HCT116 (cell line): Measurements from ENCODE around the gene AMD1. TPM values are rescaled to one million over a fixed set of nuclear protein-coding genes. Genes with fewer than 3 reads are reported as not detected.

Source experiments
- ATAC-seq: fragments of 200-7000 bp; cut with Tn5 transposase; 2 replicates; pipeline ENCODE4 v1.9.1; 2020; ENCODE audit warnings: mild to moderate bottlenecking, moderate library complexity
- BruUV-seq: library from RNA; stranded (reverse); fragments of 400-500 nt; replicated peaks from 2 replicates; lab custom pipeline; 2021; lab: Mats Ljungman, UMichigan
- CTCF ChIA-PET: fragments of 300-600 bp; sonication (Branson Sonifier 250); formaldehyde crosslinking; loops from one replicate; lab custom pipeline; 2021; ENCODE audit warnings: antibody characterized with exemption; lab: Charles Lee
- POLR2A ChIA-PET: fragments of 300-600, 350-600 bp; sonication (Branson Sonifier 250); formaldehyde crosslinking; loops from one replicate; lab custom pipeline; 2021; ENCODE audit warnings: antibody characterized with exemption; lab: Charles Lee
- RAD21 ChIA-PET, 2 experiments: fragments of 300-600 bp; sonication (Branson Sonifier 250); formaldehyde crosslinking; loops; one replicate each; lab custom pipeline; 2023; ENCODE audit warnings: low total read pairs in 2 of 2; ENCODE audit not compliant: uncharacterized antibody in 2 of 2, unreplicated experiment in 2 of 2, low non-redundant PET in 1 of 2; lab: Charles Lee
- DNase-seq: peaks from one replicate; pipeline ENCODE4 v3.0.0-alpha.2; 2010; ENCODE audit warnings: low read depth, low spot score
- H2AFZ ChIP-seq: fragments of 200-600 bp; shearing (Covaris generic), sonication (generic); 2 replicates; pipeline ENCODE4 v1.6.1; 2017; ENCODE audit warnings: low read depth, mixed run types, mixed read lengths, antibody characterized with exemption, low read length; ENCODE audit not compliant: poor library complexity, severe bottlenecking
- H3K27ac ChIP-seq: 2 replicates; pipeline ENCODE4 v1.5.1; 2012; ENCODE audit warnings: low read depth, low read length
- H3K27me3 ChIP-seq: fragments of 200-600 bp; sonication (generic); 2 replicates; pipeline ENCODE4 v1.6.1; 2016; ENCODE audit warnings: mixed run types, low read length, mixed read lengths; ENCODE audit not compliant: insufficient read depth
- H3K36me3 ChIP-seq, 2 experiments: fragments of 200-500 bp in 1 of 2; fragments of 200-600 bp in 1 of 2; sonication (Bioruptor generic) in 1 of 2; sonication (generic) in 1 of 2; 2 replicates each; pipeline versions ENCODE4 v1.5.1 to v1.6.1; 2014 to 2016; ENCODE audit warnings: low read length in 2 of 2, inconsistent platforms in 1 of 2, mixed read lengths in 1 of 2, mixed run types in 1 of 2; ENCODE audit not compliant: insufficient read depth in 2 of 2, control insufficient read depth in 1 of 2
- H3K4me1 ChIP-seq, 2 experiments: fragments of 200-600 bp in 1 of 2; sonication (generic) in 1 of 2; 2 replicates each; pipeline versions ENCODE4 v1.5.1 to v1.6.1; 2012 to 2017; ENCODE audit warnings: low read length in 2 of 2, inconsistent platforms in 1 of 2, mild to moderate bottlenecking in 1 of 2, mixed read lengths in 1 of 2, mixed run types in 1 of 2, moderate library complexity in 1 of 2; ENCODE audit not compliant: insufficient read depth in 2 of 2, control insufficient read depth in 1 of 2
- H3K4me2 ChIP-seq: fragments of 200-600 bp; sonication (generic); 2 replicates; pipeline ENCODE4 v1.6.1; 2017; ENCODE audit warnings: mixed run types, low read length, mixed read lengths
- H3K4me3 ChIP-seq, 2 experiments: fragments of 200-600 bp in 1 of 2; sonication (generic) in 1 of 2; replicated peaks in 1 of 2; 2 replicates each; pipeline ENCODE4 v1.5.1; 2011 to 2016; ENCODE audit warnings: low read length in 2 of 2, control low read depth in 1 of 2, low read depth in 1 of 2, mild to moderate bottlenecking in 1 of 2, mixed read lengths in 1 of 2, mixed run types in 1 of 2
- H3K79me2 ChIP-seq: fragments of 200-600 bp; sonication (generic); 2 replicates; pipeline ENCODE4 v1.6.1; 2017; ENCODE audit warnings: mild to moderate bottlenecking, mixed run types, low read length, moderate library complexity, mixed read lengths; ENCODE audit not compliant: insufficient read depth
- H3K9ac ChIP-seq: fragments of 200-600 bp; sonication (generic); 2 replicates; pipeline ENCODE4 v1.6.1; 2016; ENCODE audit warnings: low read length, mixed read lengths
- H3K9me2 ChIP-seq: fragments of 200-600 bp; sonication (generic), shearing (Covaris generic); 2 replicates; pipeline ENCODE4 v1.6.1; 2017; ENCODE audit warnings: mixed run types, mild to moderate bottlenecking, moderate library complexity; ENCODE audit not compliant: insufficient read depth
- H3K9me3 ChIP-seq, 2 experiments: fragments of 200-500 bp in 1 of 2; fragments of 200-600 bp in 1 of 2; sonication (Bioruptor generic) in 1 of 2; sonication (generic) in 1 of 2; 2 replicates each; pipeline ENCODE4 v1.6.1; 2014 to 2017; ENCODE audit warnings: low read length in 2 of 2, mixed read lengths in 2 of 2, inconsistent platforms in 1 of 2, low read depth in 1 of 2, mild to moderate bottlenecking in 1 of 2, mixed run types in 1 of 2, moderate library complexity in 1 of 2; ENCODE audit not compliant: control insufficient read depth in 1 of 2, insufficient read depth in 1 of 2
- H4K20me1 ChIP-seq: fragments of 200-600 bp; sonication (generic), shearing (Covaris generic); 2 replicates; pipeline ENCODE4 v1.6.1; 2017; ENCODE audit warnings: mixed run types, mild to moderate bottlenecking, moderate library complexity; ENCODE audit not compliant: insufficient read depth
- CEBPB ChIP-seq: IDR thresholded peaks from 2 replicates; pipeline ENCODE4 v1.6.1; 2012; ENCODE audit warnings: low read depth
- POLR2A ChIP-seq: IDR thresholded peaks from 2 replicates; pipeline ENCODE4 v1.7.0; 2011; ENCODE audit warnings: borderline replicate concordance; ENCODE audit not compliant: insufficient read depth, insufficient read length; ENCODE audit errors: extremely low read depth
- POLR2AphosphoS5 ChIP-seq: IDR thresholded peaks from 2 replicates; pipeline ENCODE4 v1.6.1; 2011; ENCODE audit warnings: mild to moderate bottlenecking, low read depth, low read length, moderate library complexity
- RAD21 ChIP-seq: IDR thresholded peaks from 2 replicates; pipeline ENCODE4 v1.6.1; 2012; ENCODE audit warnings: low read depth, mild to moderate bottlenecking
- SRF ChIP-seq: IDR thresholded peaks from 2 replicates; pipeline ENCODE4 v1.6.1; 2012; ENCODE audit warnings: low read depth
- YY1 ChIP-seq: IDR thresholded peaks from 2 replicates; pipeline ENCODE4 v1.6.1; 2011; ENCODE audit warnings: low read length, low read depth, moderate library complexity, mild to moderate bottlenecking; ENCODE audit not compliant: insufficient replicate concordance; ENCODE audit errors: extremely low read depth
- ZFX ChIP-seq: fragments of 450-650 bp; IDR thresholded peaks from 2 replicates; pipeline ENCODE4 v1.6.1; 2017
- intact Hi-C: fragments of 100-400 bp; cut with micrococcal nuclease; formaldehyde crosslinking; loops from 2 replicates; pipeline ENCODE4 v1.10.0; 2022
- total RNA-seq: library from RNA; stranded (reverse); gene quantifications from one replicate; pipeline ENCODE4 v1.2.1, GENCODE V29; 2021; ENCODE audit not compliant: unreplicated experiment
- TF ChIP-seq, protein P1 (sequence below): IDR thresholded peaks from 2 replicates; pipeline ENCODE4 v1.6.1; 2011; ENCODE audit warnings: mild to moderate bottlenecking, low read length, moderate library complexity; ENCODE audit not compliant: insufficient replicate concordance; ENCODE audit errors: extremely low read depth
- TF ChIP-seq, protein P2 (sequence below): IDR thresholded peaks from 2 replicates; pipeline ENCODE4 v1.6.1; 2012; ENCODE audit warnings: low read depth

The AMD1 gene
- total RNA-seq, 1 experiment from 2014 or later: 71.4 TPM

DNA sequence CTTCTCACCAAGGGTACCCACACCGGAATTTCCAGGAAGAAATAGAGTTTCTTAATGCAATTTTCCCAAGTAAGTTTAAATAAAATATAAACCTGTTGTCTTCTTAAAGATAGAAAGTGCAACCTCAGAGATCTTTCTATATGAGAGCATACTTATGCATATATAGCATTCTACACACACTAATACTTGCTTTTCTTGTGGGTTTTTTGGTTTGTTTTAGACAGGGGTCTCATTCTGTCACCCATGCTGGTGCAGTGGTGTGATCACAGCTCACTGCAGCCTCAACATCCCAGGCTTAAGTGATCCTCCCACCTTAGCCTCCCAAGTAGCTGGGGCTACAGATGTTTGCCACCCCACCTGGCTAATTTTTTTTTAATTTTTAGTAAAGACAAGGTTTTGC is 15.7 kb downstream of the AMD1 start:
- ChIA-PET POLR2A (interaction anchor here (7.6 kb wide), 1 partner anchor 16 kb away, joined by 42 read pairs; the partner anchor contains the start of gene AMD1), RAD21 (no interaction called here)
- peaks cover 57% of the 10 kb centered on the region for H4K20me1 ChIP-seq
- H3K36me3 ChIP-seq: peaks cover 42 to 47% of the 10 kb centered on the region in 2 experiments
- no peak overlapping the region for H2AFZ ChIP-seq
- TF ChIP-seq CEBPB: no peak
- TF ChIP-seq POLR2A: no peak
- TF ChIP-seq, protein P1, sequence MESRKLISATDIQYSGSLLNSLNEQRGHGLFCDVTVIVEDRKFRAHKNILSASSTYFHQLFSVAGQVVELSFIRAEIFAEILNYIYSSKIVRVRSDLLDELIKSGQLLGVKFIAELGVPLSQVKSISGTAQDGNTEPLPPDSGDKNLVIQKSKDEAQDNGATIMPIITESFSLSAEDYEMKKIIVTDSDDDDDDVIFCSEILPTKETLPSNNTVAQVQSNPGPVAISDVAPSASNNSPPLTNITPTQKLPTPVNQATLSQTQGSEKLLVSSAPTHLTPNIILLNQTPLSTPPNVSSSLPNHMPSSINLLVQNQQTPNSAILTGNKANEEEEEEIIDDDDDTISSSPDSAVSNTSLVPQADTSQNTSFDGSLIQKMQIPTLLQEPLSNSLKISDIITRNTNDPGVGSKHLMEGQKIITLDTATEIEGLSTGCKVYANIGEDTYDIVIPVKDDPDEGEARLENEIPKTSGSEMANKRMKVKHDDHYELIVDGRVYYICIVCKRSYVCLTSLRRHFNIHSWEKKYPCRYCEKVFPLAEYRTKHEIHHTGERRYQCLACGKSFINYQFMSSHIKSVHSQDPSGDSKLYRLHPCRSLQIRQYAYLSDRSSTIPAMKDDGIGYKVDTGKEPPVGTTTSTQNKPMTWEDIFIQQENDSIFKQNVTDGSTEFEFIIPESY: no peak
- no peak for TF ChIP-seq YY1
- no peak for TF ChIP-seq SRF
- TF ChIP-seq POLR2AphosphoS5: no peak
- TF ChIP-seq RAD21: no peak
- TF ChIP-seq, protein P2, sequence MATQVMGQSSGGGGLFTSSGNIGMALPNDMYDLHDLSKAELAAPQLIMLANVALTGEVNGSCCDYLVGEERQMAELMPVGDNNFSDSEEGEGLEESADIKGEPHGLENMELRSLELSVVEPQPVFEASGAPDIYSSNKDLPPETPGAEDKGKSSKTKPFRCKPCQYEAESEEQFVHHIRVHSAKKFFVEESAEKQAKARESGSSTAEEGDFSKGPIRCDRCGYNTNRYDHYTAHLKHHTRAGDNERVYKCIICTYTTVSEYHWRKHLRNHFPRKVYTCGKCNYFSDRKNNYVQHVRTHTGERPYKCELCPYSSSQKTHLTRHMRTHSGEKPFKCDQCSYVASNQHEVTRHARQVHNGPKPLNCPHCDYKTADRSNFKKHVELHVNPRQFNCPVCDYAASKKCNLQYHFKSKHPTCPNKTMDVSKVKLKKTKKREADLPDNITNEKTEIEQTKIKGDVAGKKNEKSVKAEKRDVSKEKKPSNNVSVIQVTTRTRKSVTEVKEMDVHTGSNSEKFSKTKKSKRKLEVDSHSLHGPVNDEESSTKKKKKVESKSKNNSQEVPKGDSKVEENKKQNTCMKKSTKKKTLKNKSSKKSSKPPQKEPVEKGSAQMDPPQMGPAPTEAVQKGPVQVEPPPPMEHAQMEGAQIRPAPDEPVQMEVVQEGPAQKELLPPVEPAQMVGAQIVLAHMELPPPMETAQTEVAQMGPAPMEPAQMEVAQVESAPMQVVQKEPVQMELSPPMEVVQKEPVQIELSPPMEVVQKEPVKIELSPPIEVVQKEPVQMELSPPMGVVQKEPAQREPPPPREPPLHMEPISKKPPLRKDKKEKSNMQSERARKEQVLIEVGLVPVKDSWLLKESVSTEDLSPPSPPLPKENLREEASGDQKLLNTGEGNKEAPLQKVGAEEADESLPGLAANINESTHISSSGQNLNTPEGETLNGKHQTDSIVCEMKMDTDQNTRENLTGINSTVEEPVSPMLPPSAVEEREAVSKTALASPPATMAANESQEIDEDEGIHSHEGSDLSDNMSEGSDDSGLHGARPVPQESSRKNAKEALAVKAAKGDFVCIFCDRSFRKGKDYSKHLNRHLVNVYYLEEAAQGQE: no peak
- TF ChIP-seq ZFX: no peak
- TF ChIP-seq, all 23 proteins: peak for 0
- Histone ChIP-seq H3K4me1 (no peaks in the 10 kb centered on the region), H3K4me2 (no peak overlapping the region), H3K9me2 (no peaks in the 10 kb centered on the region), H3K9me3 (no peaks in the 10 kb centered on the region), H3K79me2 (peaks cover 98% of the 10 kb centered on the region), H3K27me3 (no peaks in the 10 kb centered on the region), H3K9ac (no peak overlapping the region), H3K27ac (no peak overlapping the region), H3K4me3 (no peak overlapping the region)
- CTCF ChIA-PET: no interaction called here
- intact Hi-C loops: no loop called here
- DNase-seq: no peak
- no peak for ATAC-seq
- no TSS peak for BruUV-seq
